AG10803 (cell line): ENCODE measurements around the gene ORC3.
"Not testable (repeated sequence)": the region's sequence is repeated elsewhere in the genome, so short reads cannot be mapped to it uniquely, and the experiment has no call there.

ENCODE experiments used
- DNase-seq: peaks from one replicate; pipeline ENCODE4 v3.0.0; 2010; ENCODE audit warnings: low read depth
- H3K4me3 ChIP-seq: 2 replicates; pipeline ENCODE4 v1.5.1; 2011; ENCODE audit warnings: mild to moderate bottlenecking, low read length, control low read depth
- CTCF ChIP-seq: conservative IDR thresholded peaks from 2 replicates; pipeline ENCODE4 v1.5.1; 2011; ENCODE audit warnings: mild to moderate bottlenecking, low read length, control low read depth, inconsistent platforms

The ORC3 gene

GRCh38 chr6:87701344-87701675 lies 111.4 kb downstream of the ORC3 start:
- TF ChIP-seq CTCF: no peak
- no peak for DNase-seq
- peak overlapping the region; percentile 89 for H3K4me3 ChIP-seq

GRCh38 chr6:87701676-87702588 lies 112.0 kb downstream of the ORC3 start, which contains the start of gene AKIRIN2:
Gene AKIRIN2, minus strand, starts transcription at chr6:87702233. Its CDS starts 549 bp downstream, at chr6:87701684.
- peak within 1 kb of the TSS; percentile 89 for H3K4me3 ChIP-seq
- TF ChIP-seq CTCF: no peak
- DNase-seq: peak; percentile 99

GRCh38 chr6:87702589-87702945 lies 112.6 kb downstream of the ORC3 start:
- H3K4me3 ChIP-seq: peak overlapping the region; percentile 66
- peak; percentile 59 for DNase-seq
- no peak for TF ChIP-seq CTCF

GRCh38 chr6:87703039-87703438 lies 113.1 kb downstream of the ORC3 start:
- DNase-seq: peak; percentile 21
- H3K4me3 ChIP-seq: peak overlapping the region; percentile 66

GRCh38 chr6:87705070-87705691 lies 115.2 kb downstream of the ORC3 start:
- TF ChIP-seq CTCF: no peak
- no peak for DNase-seq
- H3K4me3 ChIP-seq: no peak overlapping the region

- no peak overlapping the region for H3K4me3 ChIP-seq
- DNase-seq: peak; percentile 87
- no peak for TF ChIP-seq CTCF
These were observed 116.4 kb downstream of the ORC3 start for GRCh38 chr6:87706187-87706966.

GRCh38 chr6:87708581-87709427 lies 118.9 kb downstream of the ORC3 start:
- peak; percentile 23 for DNase-seq
- H3K4me3 ChIP-seq: not testable (repeated sequence)
